Naive thymus-derived CD4-positive, alpha-beta T cell (primary cell): Measurements from ENCODE around the gene MAML2. TPM values are rescaled to one million over a fixed set of nuclear protein-coding genes. Genes with fewer than 3 reads are reported as not detected.

Experiments used
- ATAC-seq: fragments of 150-1000 bp; cut with Tn5 transposase; 2 replicates; pipeline ENCODE4 v1.10.0; 2021; ENCODE audit warnings: mild to moderate bottlenecking, moderate library complexity
- CTCF ChIA-PET: fragments of 350-600 bp; sonication (Branson Sonifier 250); formaldehyde crosslinking; loops from one replicate; lab custom pipeline; 2021; ENCODE audit warnings: antibody characterized with exemption; lab: Charles Lee
- POLR2A ChIA-PET: fragments of 350-600 bp; sonication (Branson Sonifier 250); formaldehyde crosslinking; loops from one replicate; lab custom pipeline; 2021; ENCODE audit warnings: antibody characterized with exemption, inconsistent platforms; lab: Charles Lee
- DNase-seq, 9 donors: peaks; one replicate each; pipeline versions ENCODE4 v3.0.0 to v3.0.0-alpha.2; 2020 to 2022; ENCODE audit warnings: mixed read lengths in 1 of 9
- H3K27ac ChIP-seq: one replicate; pipeline ENCODE4 v1.7.0; 2013; ENCODE audit warnings: mild to moderate bottlenecking, low read depth, low read length, moderate library complexity
- H3K27me3 ChIP-seq, 2 donors: one replicate each; pipeline ENCODE4 v1.7.0; 2013; ENCODE audit warnings: low read length in 2 of 2, mild to moderate bottlenecking in 2 of 2, moderate library complexity in 2 of 2; ENCODE audit not compliant: control insufficient read depth in 2 of 2, insufficient read depth in 2 of 2
- H3K36me3 ChIP-seq, 3 experiments: 1 replicate in 2 of 3; 2 replicates in 1 of 3; pipeline ENCODE4 v1.7.0; 2013; ENCODE audit warnings: low read length in 3 of 3, mild to moderate bottlenecking in 3 of 3, moderate library complexity in 1 of 3; ENCODE audit not compliant: insufficient read depth in 3 of 3, control insufficient read depth in 2 of 3
- H3K4me1 ChIP-seq, 2 donors: one replicate each; pipeline ENCODE4 v1.7.0; 2013; ENCODE audit warnings: low read length in 2 of 2, mild to moderate bottlenecking in 2 of 2, moderate library complexity in 1 of 2; ENCODE audit not compliant: control insufficient read depth in 2 of 2, insufficient read depth in 2 of 2
- H3K4me3 ChIP-seq: 2 replicates; pipeline ENCODE4 v1.7.0; 2013; ENCODE audit warnings: mild to moderate bottlenecking, low read length
- H3K9me3 ChIP-seq, 3 experiments: 1 replicate in 2 of 3; 2 replicates in 1 of 3; pipeline ENCODE4 v1.7.0; 2013; ENCODE audit warnings: low read length in 3 of 3; ENCODE audit not compliant: control insufficient read depth in 2 of 3
- H3K27ac Mint-ChIP-seq, 9 donors: one replicate each; pipeline ENCODE4 v1.8.0; 2020 to 2022; ENCODE audit warnings: mixed read lengths in 9 of 9, mild to moderate bottlenecking in 8 of 9, moderate library complexity in 5 of 9, inconsistent platforms in 2 of 9
- H3K27me3 Mint-ChIP-seq, 5 donors: one replicate each; pipeline ENCODE4 v1.8.0; 2021 to 2022; ENCODE audit warnings: mixed read lengths in 5 of 5, mild to moderate bottlenecking in 1 of 5
- H3K36me3 Mint-ChIP-seq, 5 donors: one replicate each; pipeline ENCODE4 v1.8.0; 2020 to 2022; ENCODE audit warnings: mixed read lengths in 5 of 5, mild to moderate bottlenecking in 3 of 5, inconsistent platforms in 1 of 5
- H3K4me1 Mint-ChIP-seq, 7 donors: one replicate each; pipeline ENCODE4 v1.8.0; 2020 to 2022; ENCODE audit warnings: mixed read lengths in 7 of 7, mild to moderate bottlenecking in 3 of 7, inconsistent platforms in 1 of 7
- H3K4me3 Mint-ChIP-seq, 10 donors: one replicate each; pipeline ENCODE4 v1.8.0; 2020 to 2022; ENCODE audit warnings: mild to moderate bottlenecking in 10 of 10, mixed read lengths in 10 of 10, moderate library complexity in 6 of 10, inconsistent platforms in 2 of 10
- H3K9me3 Mint-ChIP-seq, 11 donors: one replicate each; pipeline ENCODE4 v1.8.0; 2020 to 2022; ENCODE audit warnings: mixed read lengths in 11 of 11, mild to moderate bottlenecking in 4 of 11, inconsistent platforms in 1 of 11, moderate library complexity in 1 of 11
- intact Hi-C, 2 donors: fragments of 100-400 bp; cut with micrococcal nuclease; formaldehyde crosslinking; loops; one replicate each; pipeline ENCODE4 v1.15.1; 2023
- polyA plus RNA-seq, 2 donors: library from polyadenylated mRNA; unstranded; fragments of 300-500 nt; fragmentation: Illumina TruSeq; gene quantifications; one replicate each; pipeline ENCODE4 v1.2.3, GENCODE V29; 2021
- total RNA-seq, 6 experiments: library from RNA in 5 of 6; stranded (reverse) in 5 of 6; gene quantifications; 1 replicate in 5 of 6; 2 replicates in 1 of 6; pipeline ENCODE4 v1.2.3 and lab custom pipeline; 2021 to 2026

Gene MAML2
- total and polyA plus RNA-seq, 7 experiments from 2014 or later = 12.6 to 81.3 (median 52.5) TPM

GRCh38 chr11:96075532-96075959 lies 267.4 kb downstream of the MAML2 start:
- intact Hi-C loops = no loop called here
- peaks cover 0 to 13% of the 10 kb centered on the region in 2 donors for H3K4me1 ChIP-seq
- H3K9me3 Mint-ChIP-seq = peaks cover 0 to 4% (median 0%) of the 10 kb centered on the region in 11 donors
- ChIA-PET CTCF (interaction anchor here (1.1 to 1.7 kb wide), 2 partner anchors 240 to 268 kb away, joined by 3 to 4 read pairs; partner anchors contain the start of gene MAML2), POLR2A (interaction anchor here (0.6 to 0.9 kb wide), 2 partner anchors 15 to 316 kb away, joined by 3 read pairs; no protein-coding TSS in a partner anchor)
- H3K27me3 ChIP-seq = no peaks in the 10 kb centered on the region
- H3K36me3 Mint-ChIP-seq = peaks cover 5 to 67% (median 40%) of the 10 kb centered on the region in 5 donors
- ATAC-seq = peak; percentile 34
- peaks cover 24 to 84% (median 61%) of the 10 kb centered on the region in 7 donors for H3K4me1 Mint-ChIP-seq
- no peaks in the 10 kb centered on the region for H3K27me3 Mint-ChIP-seq
- H3K4me3 Mint-ChIP-seq = peak overlapping the region in 2 of 10 donors; percentile 0 to 15
- H3K36me3 ChIP-seq = peaks cover 0 to 19% (median 0%) of the 10 kb centered on the region in 3 experiments
- no peak overlapping the region for H3K4me3 ChIP-seq
- H3K9me3 ChIP-seq = no peaks in the 10 kb centered on the region
- peak overlapping the region in 7 of 9 donors; percentile 19 to 81 (median 72) for H3K27ac Mint-ChIP-seq
- no peak for DNase-seq
- H3K27ac ChIP-seq = no peak overlapping the region

GRCh38 chr11:96074551-96075310 lies 268.3 kb downstream of the MAML2 start:
- H3K27ac Mint-ChIP-seq = peak overlapping the region in 8 of 9 donors; percentile 19 to 81 (median 60)
- Histone ChIP-seq H3K4me3 (no peak overlapping the region), H3K27ac (no peak overlapping the region), H3K27me3 (no peaks in the 10 kb centered on the region), H3K36me3 (peaks cover 0 to 19% (median 0%) of the 10 kb centered on the region in 3 experiments), H3K9me3 (no peaks in the 10 kb centered on the region), H3K4me1 (peaks cover 0 to 13% of the 10 kb centered on the region in 2 donors)
- ChIA-PET POLR2A (interaction anchor here (0.9 kb wide), 1 partner anchor 16 kb away, joined by 3 read pairs; no protein-coding TSS in a partner anchor), CTCF (interaction anchor here (1.1 to 1.7 kb wide), 2 partner anchors 239 to 269 kb away, joined by 3 to 4 read pairs; partner anchors contain the start of gene MAML2)
- intact Hi-C loops = no loop called here
- peaks cover 5 to 61% (median 35%) of the 10 kb centered on the region in 5 donors for H3K36me3 Mint-ChIP-seq
- peak overlapping the region in 1 of 10 donors; percentile 37 for H3K4me3 Mint-ChIP-seq
- DNase-seq (no peak), ATAC-seq (no peak)
- H3K4me1 Mint-ChIP-seq = peaks cover 24 to 76% (median 54%) of the 10 kb centered on the region in 7 donors
- H3K27me3 Mint-ChIP-seq = no peaks in the 10 kb centered on the region
- peaks cover 0 to 3% (median 0%) of the 10 kb centered on the region in 11 donors for H3K9me3 Mint-ChIP-seq

- peaks cover 30 to 72% (median 53%) of the 10 kb centered on the region in 7 donors for H3K4me1 Mint-ChIP-seq
- POLR2A ChIA-PET = no interaction called here
These were observed 269.5 kb downstream of the MAML2 start for GRCh38 chr11:96073536-96073935.

GRCh38 chr11:96072592-96072991 lies 270.4 kb downstream of the MAML2 start:
- Mint-ChIP-seq H3K4me3 (no peak overlapping the region), H3K27ac (peak overlapping the region in 1 of 9 donors; percentile 14), H3K27me3 (no peaks in the 10 kb centered on the region), H3K36me3 (peaks cover 5 to 48% (median 29%) of the 10 kb centered on the region in 5 donors), H3K4me1 (peaks cover 32 to 72% (median 52%) of the 10 kb centered on the region in 7 donors), H3K9me3 (peaks cover 0 to 2% (median 0%) of the 10 kb centered on the region in 11 donors)
- ChIA-PET POLR2A (no interaction called here), CTCF (interaction anchor here (0.9 kb wide), 1 partner anchor 17 kb away, joined by 3 read pairs; no protein-coding TSS in a partner anchor)
- Histone ChIP-seq H3K4me3 (no peak overlapping the region), H3K9me3 (no peaks in the 10 kb centered on the region), H3K27me3 (no peaks in the 10 kb centered on the region), H3K27ac (no peak overlapping the region), H3K4me1 (peaks cover 0 to 13% of the 10 kb centered on the region in 2 donors), H3K36me3 (peaks cover 0 to 15% (median 0%) of the 10 kb centered on the region in 3 experiments)
- ATAC-seq = no peak
- no peak for DNase-seq
- intact Hi-C loops = loop anchor here in 1 of 2 donors (2.0 kb wide), 1 partner anchor 16 kb away; no protein-coding TSS in a partner anchor

More at GRCh38 chr11:96073536-96073935, 269.5 kb downstream of the MAML2 start:
- Mint-ChIP-seq H3K9me3 (peaks cover 0 to 2% (median 0%) of the 10 kb centered on the region in 11 donors), H3K27me3 (no peaks in the 10 kb centered on the region), H3K4me3 (no peak overlapping the region), H3K27ac (peak overlapping the region in 1 of 9 donors; percentile 32), H3K36me3 (peaks cover 5 to 52% (median 33%) of the 10 kb centered on the region in 5 donors)
- Histone ChIP-seq H3K27me3 (no peaks in the 10 kb centered on the region), H3K27ac (no peak overlapping the region), H3K4me1 (peaks cover 0 to 13% of the 10 kb centered on the region in 2 donors), H3K9me3 (no peaks in the 10 kb centered on the region), H3K4me3 (no peak overlapping the region), H3K36me3 (peaks cover 0 to 19% (median 0%) of the 10 kb centered on the region in 3 experiments)
- intact Hi-C loops = loop anchor here in 1 of 2 donors (2.0 kb wide), 1 partner anchor 17 kb away; no protein-coding TSS in a partner anchor
- CTCF ChIA-PET = interaction anchor here (0.9 kb wide), 1 partner anchor 16 kb away, joined by 3 read pairs; no protein-coding TSS in a partner anchor
- DNase-seq (no peak), ATAC-seq (no peak)

GRCh38 chr11:96070453-96070852 lies 272.5 kb downstream of the MAML2 start:
- peaks cover 0 to 10% (median 0%) of the 10 kb centered on the region in 3 experiments for H3K36me3 ChIP-seq
- Mint-ChIP-seq H3K9me3 (peaks cover 0 to 3% (median 0%) of the 10 kb centered on the region in 11 donors), H3K27me3 (no peaks in the 10 kb centered on the region), H3K36me3 (peaks cover 5 to 55% (median 30%) of the 10 kb centered on the region in 5 donors), H3K27ac (peak overlapping the region in 2 of 9 donors; percentile 50 to 61), H3K4me1 (peaks cover 27 to 81% (median 58%) of the 10 kb centered on the region in 7 donors), H3K4me3 (peak overlapping the region in 1 of 10 donors; percentile 2)
- H3K4me3 ChIP-seq = no peak overlapping the region
- intact Hi-C loops = loop anchor here in 1 of 2 donors (2.0 kb wide), 1 partner anchor 14 kb away; no protein-coding TSS in a partner anchor
- H3K4me1 ChIP-seq = peaks cover 0 to 4% of the 10 kb centered on the region in 2 donors
- ChIA-PET CTCF (interaction anchor here (1.1 to 1.6 kb wide), 3 partner anchors 11 to 273 kb away, joined by 3 to 4 read pairs (median 3); partner anchors contain the start of gene MAML2), POLR2A (interaction anchor here (0.8 kb wide), 1 partner anchor 9 kb away, joined by 3 read pairs; no protein-coding TSS in a partner anchor)
- no peaks in the 10 kb centered on the region for H3K27me3 ChIP-seq
- DNase-seq = no peak
- ATAC-seq = no peak
- H3K9me3 ChIP-seq = no peaks in the 10 kb centered on the region
- H3K27ac ChIP-seq = no peak overlapping the region

GRCh38 chr11:96067160-96067559 lies 275.8 kb downstream of the MAML2 start:
- peak overlapping the region in 7 of 9 donors; percentile 4 to 79 (median 54) for H3K27ac Mint-ChIP-seq
- intact Hi-C loops = no loop called here
- ATAC-seq (no peak), DNase-seq (no peak)
- H3K9me3 Mint-ChIP-seq = peaks cover 0 to 3% (median 0%) of the 10 kb centered on the region in 11 donors
- ChIA-PET CTCF (no interaction called here), POLR2A (no interaction called here)
- H3K36me3 ChIP-seq = peaks cover 0 to 4% (median 0%) of the 10 kb centered on the region in 3 experiments
- H3K27ac ChIP-seq = no peak overlapping the region
- H3K4me3 ChIP-seq = no peak overlapping the region
- no peaks in the 10 kb centered on the region for H3K9me3 ChIP-seq
- H3K27me3 Mint-ChIP-seq = no peaks in the 10 kb centered on the region
- peaks cover 0 to 19% of the 10 kb centered on the region in 2 donors for H3K4me1 ChIP-seq
- H3K4me1 Mint-ChIP-seq = peaks cover 33 to 85% (median 71%) of the 10 kb centered on the region in 7 donors
- H3K27me3 ChIP-seq = no peaks in the 10 kb centered on the region
- peak overlapping the region in 1 of 10 donors; percentile 2 for H3K4me3 Mint-ChIP-seq
- H3K36me3 Mint-ChIP-seq = peaks cover 5 to 29% (median 13%) of the 10 kb centered on the region in 5 donors
